ENCODE results near the gene CALR.
A peak's percentile ranks its signal among the peaks of the same experiment; 100 is the strongest.
"Not testable (repeated sequence)": the region's sequence is repeated elsewhere in the genome, so short reads cannot be mapped to it uniquely, and the experiment has no call there.

Gene CALR
- long read RNA-seq, donor 1, transcript CALR-203 (2 exons, 667 nt), result minor isoform, 6 of 586 reads
- long read RNA-seq, donor 1, transcript CALR-201 (9 exons, 1,903 nt), result major isoform, 216 of 586 reads
- long read RNA-seq, donor 1, transcript CALR-207 (4 exons, 781 nt), result minor isoform, 7 of 586 reads
- long read RNA-seq, donor 1, partial matches to known transcripts, result 327 of 586 reads
- long read RNA-seq, donor 1, other reads (novel, unspliced or antisense), result 30 of 586 reads
- long read RNA-seq, donor 2, transcript CALR-201 (9 exons, 1,903 nt), result major isoform, 95 of 905 reads
- long read RNA-seq, donor 2, partial matches to known transcripts, result 803 of 905 reads
- long read RNA-seq, donor 2, other reads (novel, unspliced or antisense), result 0 of 905 reads
- long read RNA-seq, donor 3, transcript CALR-201 (9 exons, 1,903 nt), result major isoform, 86 of 242 reads
- long read RNA-seq, donor 3, transcript CALR-203 (2 exons, 667 nt), result minor isoform, 6 of 242 reads
- long read RNA-seq, donor 3, partial matches to known transcripts, result 145 of 242 reads
- long read RNA-seq, donor 3, other reads (novel, unspliced or antisense), result 5 of 242 reads
- long read RNA-seq, donor 4, transcript CALR-203 (2 exons, 667 nt), result minor isoform, 10 of 1,437 reads
- long read RNA-seq, donor 4, transcript CALR-201 (9 exons, 1,903 nt), result major isoform, 151 of 1,437 reads
- long read RNA-seq, donor 4, partial matches to known transcripts, result 1,255 of 1,437 reads
- long read RNA-seq, donor 4, other reads (novel, unspliced or antisense), result 16 of 1,437 reads
- long read RNA-seq, donor 5, transcript CALR-201 (9 exons, 1,903 nt), result major isoform, 270 of 458 reads
- long read RNA-seq, donor 5, partial matches to known transcripts, result 155 of 458 reads
- long read RNA-seq, donor 5, other reads (novel, unspliced or antisense), result 25 of 458 reads
- long read RNA-seq, donor 6, transcript CALR-203 (2 exons, 667 nt), result minor isoform, 9 of 624 reads
- long read RNA-seq, donor 6, transcript CALR-201 (9 exons, 1,903 nt), result major isoform, 138 of 624 reads
- long read RNA-seq, donor 6, partial matches to known transcripts, result 460 of 624 reads
- long read RNA-seq, donor 6, other reads (novel, unspliced or antisense), result 15 of 624 reads
- long read RNA-seq, donor 7, result 0 reads
- long read RNA-seq, donor 8, transcript CALR-201 (9 exons, 1,903 nt), result major isoform, 154 of 1,344 reads
- long read RNA-seq, donor 8, partial matches to known transcripts, result 1,176 of 1,344 reads
- long read RNA-seq, donor 8, other reads (novel, unspliced or antisense), result 8 of 1,344 reads

DNA sequence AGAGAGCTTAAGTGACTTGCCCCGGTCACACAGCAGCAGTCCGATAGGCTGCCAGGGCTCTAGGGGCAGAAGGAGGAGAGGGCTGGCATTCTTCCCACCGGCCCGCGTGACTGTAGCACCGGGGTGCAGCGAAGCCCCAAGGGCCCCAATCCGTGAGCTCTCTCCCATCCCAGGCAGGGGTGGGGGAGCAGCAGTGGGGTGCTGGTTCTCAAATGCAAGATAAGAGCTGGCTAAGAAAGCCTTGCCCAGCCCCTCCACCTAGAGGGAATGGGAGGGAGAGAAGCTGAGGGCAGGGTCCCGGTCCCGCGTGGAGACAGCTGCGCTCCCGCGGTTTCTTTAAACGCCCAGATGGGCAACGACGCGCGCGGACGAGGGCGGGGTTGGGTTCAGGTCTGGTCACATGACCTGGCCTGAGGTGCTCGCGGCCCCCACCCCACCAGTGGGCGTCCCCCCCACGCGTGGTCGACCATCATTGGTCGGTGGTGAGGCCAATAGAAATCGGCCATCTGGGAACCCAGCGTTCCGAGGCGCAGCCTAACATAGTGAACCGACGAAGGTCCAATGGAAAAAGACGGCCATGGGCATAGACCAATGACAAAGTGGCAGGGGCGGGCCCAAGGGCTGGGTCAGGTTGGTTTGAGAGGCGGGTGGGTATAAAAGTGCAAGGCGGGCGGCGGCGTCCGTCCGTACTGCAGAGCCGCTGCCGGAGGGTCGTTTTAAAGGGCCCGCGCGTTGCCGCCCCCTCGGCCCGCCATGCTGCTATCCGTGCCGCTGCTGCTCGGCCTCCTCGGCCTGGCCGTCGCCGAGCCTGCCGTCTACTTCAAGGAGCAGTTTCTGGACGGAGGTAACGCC lies at the start of gene CALR:
TSS of gene CALR (plus strand) at position 683 of the 852 bp plus-strand sequence. CDS start at position 754, 71 bp downstream.
- peak; percentile 91 for DNase-seq

DNA sequence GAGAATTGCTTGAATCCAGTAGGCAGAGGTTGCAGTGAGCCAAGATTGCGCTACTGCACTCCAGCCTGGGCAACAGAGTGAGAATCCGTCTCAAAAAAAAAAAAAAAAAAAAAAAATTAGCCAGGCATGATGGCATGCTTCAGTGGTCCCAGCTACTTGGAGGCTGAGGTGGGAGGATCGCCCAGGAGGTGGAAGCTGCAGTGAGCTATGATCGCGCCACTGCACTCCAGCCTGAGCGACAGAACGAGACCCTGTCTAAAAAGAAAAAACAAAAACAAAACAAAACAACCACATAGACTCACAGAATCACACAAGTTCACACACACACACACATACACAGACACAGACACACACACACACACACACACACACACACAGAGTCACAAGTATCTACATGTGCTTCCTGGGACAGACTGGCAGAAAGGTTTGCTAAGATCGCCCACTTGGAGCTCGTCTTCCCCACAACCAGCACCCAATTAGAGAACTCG lies 48.1 kb upstream of the CALR start:
- not testable (repeated sequence) for DNase-seq

DNA sequence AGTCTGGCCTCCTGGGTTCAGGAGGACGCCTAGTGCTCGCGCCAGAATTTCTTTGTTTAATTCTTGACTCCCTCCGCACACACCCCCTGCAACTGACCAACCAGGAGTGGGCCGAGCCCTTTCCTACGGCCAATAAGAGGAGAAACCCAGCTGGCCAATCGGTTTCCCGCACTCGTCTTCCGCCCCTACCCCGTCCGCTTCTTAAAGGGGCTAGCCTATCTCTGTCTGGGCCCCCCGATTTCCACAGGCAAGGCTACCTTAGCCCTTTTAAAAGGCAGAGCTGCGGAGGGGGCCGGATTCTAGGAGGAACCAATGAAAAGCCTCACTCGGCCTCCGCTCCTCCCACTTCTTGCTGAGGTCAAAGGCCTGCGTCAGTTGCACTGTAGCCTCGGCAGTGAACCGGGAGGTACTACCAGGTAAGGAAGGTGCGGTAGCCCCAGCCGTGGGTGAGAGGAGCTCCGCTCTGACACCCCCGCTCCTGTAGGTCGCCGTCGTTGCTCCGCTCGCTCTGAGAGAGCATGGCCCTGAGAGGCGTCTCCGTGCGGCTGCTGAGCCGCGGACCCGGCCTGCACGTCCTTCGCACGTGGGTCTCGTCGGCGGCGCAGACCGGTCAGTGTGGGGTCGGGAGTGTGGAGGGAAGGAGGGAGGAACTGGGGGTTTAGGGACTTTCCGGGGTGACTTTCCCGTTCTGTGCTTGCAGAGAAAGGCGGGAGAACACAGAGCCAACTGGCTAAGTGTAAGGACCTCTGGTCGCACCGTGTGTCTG lies 47.4 kb upstream of the CALR start, which contains the start of gene GCDH:
TSS of gene GCDH (plus strand) at position 374 of the 766 bp plus-strand sequence. CDS start at position 519, 145 bp downstream.
- DNase-seq, result peak; percentile 87

DNA sequence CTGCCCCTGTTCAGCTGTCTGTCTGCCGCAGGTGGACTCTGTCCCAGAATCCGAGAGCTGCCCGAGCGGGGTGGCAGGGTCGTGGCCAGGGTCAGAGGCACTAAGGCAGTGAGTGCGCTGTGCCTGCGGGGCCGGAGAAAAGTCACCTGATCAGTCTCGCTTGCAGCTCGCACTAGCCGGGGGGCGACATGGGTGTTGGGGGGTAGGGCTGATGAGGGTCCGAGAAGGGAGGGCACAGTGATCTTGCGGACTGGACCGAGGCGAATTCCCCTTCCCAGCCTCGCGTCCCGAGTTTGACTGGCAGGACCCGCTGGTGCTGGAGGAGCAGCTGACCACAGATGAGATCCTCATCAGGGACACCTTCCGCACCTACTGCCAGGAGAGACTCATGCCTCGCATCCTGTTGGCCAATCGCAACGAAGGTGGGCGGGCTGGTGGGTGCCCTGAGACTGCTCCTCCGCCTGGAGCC lies 46.8 kb upstream of the CALR start:
- DNase-seq, result no peak

DNA sequence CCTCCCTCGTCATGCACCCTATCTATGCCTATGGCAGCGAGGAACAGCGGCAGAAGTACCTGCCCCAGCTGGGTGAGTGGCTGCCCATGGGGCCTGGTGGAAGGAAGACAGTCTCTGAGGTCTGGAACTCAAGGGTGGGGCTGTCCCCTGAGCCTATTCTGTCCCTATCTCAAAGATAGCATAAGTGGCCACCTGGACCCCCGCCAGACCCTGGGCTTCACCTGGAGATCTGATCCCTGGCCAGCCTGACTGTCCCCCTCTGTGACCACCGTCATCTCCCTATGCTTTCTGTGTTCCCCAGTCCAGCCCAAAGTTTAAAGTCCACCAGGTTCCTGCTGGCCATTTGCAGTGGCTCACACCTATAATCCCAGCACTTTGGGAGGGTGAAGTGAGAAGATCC lies 44.8 kb upstream of the CALR start:
- DNase-seq, result no peak

DNA sequence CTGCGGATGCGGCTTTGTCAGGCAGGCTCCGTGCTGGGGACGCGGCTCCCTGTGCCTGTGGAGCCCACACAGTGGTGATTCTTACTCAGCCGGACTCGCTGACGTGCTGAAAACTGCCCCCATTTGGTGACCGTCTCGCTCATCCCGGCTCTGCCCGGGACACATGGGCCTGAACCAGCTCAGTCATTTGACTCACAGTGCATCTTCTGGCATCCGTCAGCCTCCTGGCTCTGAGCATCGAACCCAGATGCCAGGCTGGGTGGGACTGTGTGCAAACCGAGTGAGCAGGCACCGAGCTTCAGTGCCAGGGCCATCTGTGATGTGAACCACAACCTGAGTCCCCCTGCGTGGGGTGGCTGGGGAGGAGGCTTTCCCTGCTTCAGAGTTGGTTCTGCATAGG lies 41.9 kb upstream of the CALR start:
- DNase-seq, result no peak

DNA sequence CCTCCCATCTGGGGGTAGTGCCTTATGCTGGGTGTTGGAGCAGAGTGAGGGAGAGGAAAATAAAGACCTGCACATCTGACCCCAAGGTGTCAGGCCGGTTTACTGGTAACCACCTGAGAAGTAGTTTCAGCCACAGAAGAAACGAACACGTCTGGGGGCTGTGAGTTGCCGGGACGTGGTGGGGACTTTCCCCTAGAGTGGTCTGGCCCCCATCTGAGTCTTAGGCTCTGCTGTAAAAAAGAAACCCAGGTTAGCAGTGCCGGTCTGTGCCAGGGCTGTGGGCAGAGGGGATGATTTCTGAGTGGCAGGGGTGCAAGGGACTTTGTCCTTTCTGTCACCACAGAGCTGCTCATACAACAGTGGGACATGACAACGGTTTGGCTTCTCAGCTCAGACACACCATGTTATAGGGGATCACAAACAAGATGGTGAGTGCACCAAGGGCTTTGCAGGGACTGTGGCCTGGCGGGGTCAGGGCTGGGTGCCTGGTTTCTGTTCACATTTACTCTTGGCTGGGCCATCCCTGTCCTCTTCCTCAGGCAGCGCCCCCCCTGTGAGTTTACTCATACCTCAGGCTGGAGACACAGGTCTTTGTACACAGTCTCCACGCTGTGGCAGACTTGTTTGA lies 38.4 kb upstream of the CALR start:
- no peak for DNase-seq

DNA sequence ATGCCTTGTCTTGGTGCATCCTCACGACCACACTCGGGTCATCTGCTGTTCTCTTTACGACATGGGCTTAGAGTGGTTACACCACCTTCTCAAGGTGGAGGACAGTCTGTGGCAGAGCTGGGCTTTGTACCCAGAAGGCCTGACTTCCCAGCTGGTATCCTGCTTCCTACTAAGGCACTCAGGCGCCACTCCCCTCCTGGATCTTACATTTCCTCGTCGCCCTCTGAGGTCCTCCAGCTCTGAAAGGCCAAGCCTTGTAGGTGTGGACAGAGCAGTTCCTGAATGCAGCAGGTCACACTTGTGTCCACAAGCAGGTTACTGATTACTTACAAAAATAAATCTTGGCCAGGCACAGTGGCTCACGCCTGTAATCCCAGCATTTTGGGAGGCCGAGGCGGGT lies 31.2 kb upstream of the CALR start:
- DNase-seq, result no peak

DNA sequence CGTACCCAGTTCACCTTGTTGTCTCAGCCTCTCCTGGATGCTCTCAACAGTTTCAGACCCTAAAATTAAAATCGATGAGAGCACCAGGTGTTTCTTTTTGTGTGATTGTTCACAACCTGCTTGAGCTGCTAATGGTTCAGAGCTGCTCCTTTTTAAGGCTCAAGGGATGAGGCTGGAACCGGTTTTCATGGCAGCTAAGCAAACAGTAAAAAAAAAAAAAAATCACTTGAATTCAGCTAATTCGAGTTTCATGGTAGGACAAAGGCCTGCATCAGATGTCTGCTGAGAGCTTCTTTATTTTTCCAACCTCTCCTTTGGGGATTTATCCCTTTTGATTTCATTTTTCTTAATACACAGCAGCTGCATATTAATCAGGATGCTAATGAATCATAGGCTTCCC lies 25.8 kb upstream of the CALR start:
- no peak for DNase-seq

DNA sequence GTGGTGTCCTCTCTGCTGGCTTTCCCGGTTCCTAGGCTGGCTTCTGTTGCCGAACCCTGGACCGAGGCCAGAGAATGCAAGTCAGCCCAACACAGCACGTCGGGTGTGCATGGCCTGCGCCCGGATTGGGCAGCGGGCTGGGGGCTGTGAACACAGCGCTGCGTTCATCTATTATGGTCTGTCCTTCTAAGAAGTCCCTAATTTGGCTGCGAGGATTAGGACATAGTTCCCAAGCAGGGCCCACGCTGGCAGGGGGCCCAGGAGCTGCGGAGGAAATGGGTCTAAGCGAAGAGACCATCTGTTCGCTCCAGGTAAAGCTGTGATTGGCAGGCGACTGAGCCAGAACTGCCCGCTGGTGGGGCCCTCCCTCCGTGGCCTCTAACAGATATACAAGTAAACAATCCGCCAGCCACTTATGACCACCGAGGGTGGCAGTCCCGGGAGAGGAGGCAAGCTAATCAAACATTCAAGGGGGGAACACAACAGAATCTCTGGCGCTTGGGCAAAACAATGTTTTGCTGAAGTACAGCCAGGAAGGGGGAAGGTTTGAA lies 25.3 kb upstream of the CALR start:
- peak; percentile 65 for DNase-seq

DNA sequence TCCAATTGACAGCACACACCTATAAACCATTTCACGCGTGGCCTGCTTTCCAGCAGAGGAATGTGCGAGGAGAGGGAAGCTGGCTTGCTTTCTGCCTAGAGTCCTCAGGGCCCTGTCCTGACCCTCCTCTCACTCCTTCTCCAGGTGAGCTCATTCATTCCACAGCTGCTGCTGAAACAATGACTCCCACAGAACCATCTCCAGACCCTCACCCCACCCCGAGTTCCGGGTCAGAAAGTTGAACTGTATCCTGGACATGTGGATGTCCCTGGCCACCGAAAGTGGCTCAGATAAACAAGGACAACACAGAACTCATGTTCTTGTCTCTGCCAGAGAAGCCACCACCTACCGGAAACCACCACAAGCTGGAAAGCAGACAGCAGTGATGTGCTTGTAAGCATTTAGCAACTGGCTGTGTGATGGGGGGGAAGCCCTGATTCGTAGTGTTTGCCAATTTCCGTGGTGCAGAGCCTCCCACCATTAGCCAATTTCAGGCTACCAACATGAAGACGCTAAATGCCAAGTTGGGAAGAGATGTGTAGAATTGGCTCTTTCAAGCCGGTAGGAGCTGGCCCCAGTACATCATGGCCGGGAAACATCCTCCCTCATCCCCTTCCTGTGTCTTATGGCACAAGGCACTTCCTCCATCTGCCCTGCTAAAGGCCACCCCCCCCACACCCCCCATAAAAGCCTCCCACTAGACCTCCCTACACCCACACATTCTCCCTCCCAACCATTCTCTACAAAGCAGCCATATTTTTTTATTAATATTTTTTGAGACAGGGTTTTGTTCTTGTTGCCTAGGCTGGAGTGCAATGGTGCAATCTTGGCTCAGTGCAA lies 24.3 kb upstream of the CALR start:
- DNase-seq, result no peak

DNA sequence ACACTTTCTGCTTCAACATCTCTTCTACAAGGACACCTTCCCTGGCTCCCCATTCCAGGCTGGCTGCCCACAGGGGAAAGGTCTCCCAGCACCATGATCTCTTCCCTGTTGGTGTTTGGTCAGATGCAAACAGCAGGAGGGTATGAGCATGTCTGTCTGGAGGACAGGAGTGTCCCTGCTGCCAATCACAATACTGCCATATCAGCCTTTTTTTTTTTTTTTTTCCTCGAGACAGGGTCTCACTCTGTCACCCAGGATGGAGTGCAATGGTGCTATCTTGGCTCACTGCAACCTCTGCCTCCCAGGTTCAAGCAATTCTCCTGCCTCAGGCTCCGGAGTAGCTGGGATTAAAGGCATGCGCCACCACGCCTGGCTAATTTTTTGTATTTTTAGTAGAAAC lies 22.5 kb upstream of the CALR start:
- not testable (repeated sequence) for DNase-seq

DNA sequence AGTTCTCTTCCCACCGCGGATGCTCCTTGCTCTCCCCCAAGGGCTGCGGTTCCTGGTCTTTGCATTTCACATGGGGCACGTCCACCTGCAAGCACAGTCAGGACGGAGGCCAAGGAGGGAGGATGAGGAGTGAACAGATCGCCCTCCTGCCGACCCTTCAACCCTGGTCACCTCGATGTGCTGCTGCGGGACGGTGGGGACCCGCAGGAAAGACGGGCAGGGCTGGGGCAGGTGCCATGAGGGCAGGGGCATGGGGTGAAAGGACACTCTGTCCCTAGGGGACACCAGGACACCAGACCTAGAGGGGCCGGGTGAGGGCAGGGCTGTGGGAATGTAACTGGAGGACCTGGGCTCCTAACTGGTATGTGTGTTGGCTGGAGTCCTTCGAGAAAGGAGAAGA lies 20.2 kb upstream of the CALR start:
- DNase-seq, result no peak

DNA sequence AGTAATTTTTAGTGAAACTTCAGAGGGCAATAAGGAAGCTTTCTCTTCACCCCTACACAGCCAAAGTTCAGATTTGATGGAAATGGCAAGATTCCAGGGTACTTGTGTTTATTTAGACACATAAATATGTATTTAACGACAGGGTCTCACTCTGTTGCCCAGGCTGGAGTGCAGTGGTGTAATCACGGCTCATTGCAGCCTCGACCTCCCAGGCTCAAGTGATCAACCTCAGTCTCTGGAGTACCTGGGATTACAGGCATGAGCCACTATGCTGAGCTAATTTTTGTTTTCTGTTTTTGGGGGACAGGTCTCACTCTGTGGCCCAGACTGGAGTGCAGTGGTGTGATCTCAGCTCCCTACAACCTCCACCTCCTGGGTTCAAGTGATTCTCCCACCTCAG lies 17.4 kb upstream of the CALR start:
- no peak for DNase-seq

DNA sequence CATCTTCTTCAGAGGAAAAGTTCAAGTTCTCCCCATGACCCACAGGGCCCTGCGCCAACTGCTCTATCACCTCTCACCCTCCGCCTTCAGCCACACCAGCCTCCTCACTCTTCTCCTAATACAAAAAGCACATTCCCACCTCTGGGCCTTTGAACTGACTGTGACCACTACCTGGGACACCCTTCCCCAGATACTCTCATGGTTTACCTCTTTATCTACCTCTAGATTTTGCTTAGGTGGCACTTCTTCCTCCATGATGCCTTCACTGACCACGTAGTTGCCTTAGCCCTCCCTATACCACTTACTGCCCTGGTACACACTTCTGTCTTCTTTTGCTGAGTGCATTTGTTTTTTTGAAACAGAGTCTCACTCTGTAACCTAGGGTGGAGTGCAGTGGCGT lies 15.4 kb upstream of the CALR start:
- DNase-seq, result no peak

DNA sequence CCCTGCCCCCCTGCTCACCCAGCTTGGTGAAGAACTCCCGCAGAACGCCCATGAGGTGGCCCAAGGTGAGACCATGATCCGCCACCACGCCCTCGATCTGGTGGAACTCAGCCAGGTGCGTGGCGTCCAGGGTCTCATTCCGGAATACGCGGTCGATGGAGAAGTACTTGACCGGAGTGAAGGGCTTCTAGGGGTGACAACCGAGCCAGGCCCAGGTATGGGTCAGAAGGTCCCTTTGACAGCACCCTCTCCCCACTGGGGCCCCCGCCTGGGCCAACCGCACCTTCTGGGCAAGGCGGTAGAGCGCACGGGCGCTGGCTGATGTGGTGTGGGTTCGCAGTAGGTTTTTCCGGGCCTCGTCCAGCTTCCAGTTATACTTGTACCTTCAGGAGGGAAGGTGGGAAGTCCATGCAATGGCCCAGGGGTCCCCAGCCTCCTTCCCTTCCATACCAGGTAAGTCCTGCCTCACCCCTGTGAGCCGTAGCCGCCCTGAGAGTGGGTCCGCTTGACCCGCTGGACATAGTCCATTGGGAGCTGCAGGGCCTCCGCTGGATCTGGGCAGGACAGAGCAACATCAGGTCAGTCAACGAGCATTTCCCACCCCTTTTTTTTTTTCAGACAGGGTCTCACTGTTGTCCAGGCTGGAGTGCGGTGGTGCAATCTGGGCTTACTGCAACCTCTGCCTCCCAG lies 13.6 kb upstream of the CALR start:
- no peak for DNase-seq

DNA sequence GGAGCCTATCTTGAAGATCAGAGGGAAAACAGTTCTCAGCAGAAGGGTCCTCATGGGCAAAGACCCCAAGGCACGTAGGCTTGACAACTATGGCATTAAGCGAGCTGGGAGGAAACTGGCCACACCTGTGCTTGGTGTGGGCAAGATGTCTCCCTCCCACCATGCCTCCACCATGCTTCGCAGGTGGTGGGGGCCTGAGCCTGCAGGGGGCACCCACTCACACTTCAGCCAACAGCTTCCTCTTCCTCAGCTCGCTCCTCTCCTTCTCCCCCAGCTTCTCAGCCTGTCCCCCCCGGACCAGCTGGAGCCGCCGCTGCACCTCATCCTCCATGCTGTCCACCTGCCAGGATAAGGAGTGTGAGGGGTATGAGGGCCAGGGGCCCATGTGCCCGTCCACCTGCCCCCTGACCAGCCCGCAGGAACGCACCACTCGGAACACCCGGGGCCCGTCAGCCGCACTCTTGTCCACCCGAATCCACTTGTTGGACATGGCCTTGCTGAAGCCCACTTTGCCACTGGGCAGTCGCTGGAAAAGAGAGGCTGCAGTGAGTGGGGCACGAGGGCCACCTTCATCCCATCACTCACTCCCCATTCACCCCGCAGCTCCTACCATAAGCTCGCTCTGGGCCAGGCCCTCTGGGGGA lies 8.3 kb upstream of the CALR start:
- DNase-seq, result no peak

Data from right kidney (tissue), 9 donors.